Activated CD4-positive, alpha-beta T cell treated with anti-CD3 and anti-CD28 coated beads for 4 hours (primary cell): ENCODE data around the gene PQBP1.
"Not testable (repeated sequence)": the region's sequence is repeated elsewhere in the genome, so short reads cannot be mapped to it uniquely, and the experiment has no call there.

Source experiments
- DNase-seq, 2 donors: peaks; one replicate each; pipeline ENCODE4 v3.0.0-alpha.2; 2020

The PQBP1 gene

GRCh38 chrX:48897625-48898306, at the start of gene PQBP1, which contains the start of gene TIMM17B:
Gene PQBP1 (plus strand): TSS chrX:48897930. CDS start chrX:48898510, 580 bp downstream.
Gene TIMM17B (minus strand): TSS chrX:48897768. CDS start chrX:48897749, 19 bp downstream.
- DNase-seq: peak; percentile 83

GRCh38 chrX:48848847-48849246, 48.9 kb upstream of the PQBP1 start:
- DNase-seq: no peak

- DNase-seq: no peak
Observed at GRCh38 chrX:48852857-48853256, 44.9 kb upstream of the PQBP1 start.

- DNase-seq: not testable (repeated sequence)
Observed at GRCh38 chrX:48853494-48853893, 44.2 kb upstream of the PQBP1 start.

GRCh38 chrX:48854121-48854804, 43.5 kb upstream of the PQBP1 start:
- DNase-seq: not testable (repeated sequence)

- no peak for DNase-seq
Observed at GRCh38 chrX:48854898-48855297, 42.8 kb upstream of the PQBP1 start.

- no peak for DNase-seq
Observed at GRCh38 chrX:48864210-48864609, 33.5 kb upstream of the PQBP1 start.

- DNase-seq: not testable (repeated sequence)
Observed at GRCh38 chrX:48872017-48872416, 25.7 kb upstream of the PQBP1 start.

- not testable (repeated sequence) for DNase-seq
Observed at GRCh38 chrX:48876944-48877343, 20.8 kb upstream of the PQBP1 start.

GRCh38 chrX:48883729-48884128, 14.0 kb upstream of the PQBP1 start:
- DNase-seq: no peak

- not testable (repeated sequence) for DNase-seq
Observed at GRCh38 chrX:48886586-48886985, 11.1 kb upstream of the PQBP1 start.

- no peak for DNase-seq
Observed at GRCh38 chrX:48890296-48890925, 7.3 kb upstream of the PQBP1 start.

- DNase-seq: no peak
Observed at GRCh38 chrX:48890934-48891401, 6.8 kb upstream of the PQBP1 start.

GRCh38 chrX:48891402-48892288, 6.1 kb upstream of the PQBP1 start:
- peak; percentile 70 to 72 for DNase-seq

- no peak for DNase-seq
Observed at GRCh38 chrX:48892896-48893295, 4.8 kb upstream of the PQBP1 start.

GRCh38 chrX:48893556-48894348, 4.0 kb upstream of the PQBP1 start:
- DNase-seq: no peak

- DNase-seq: no peak
Observed at GRCh38 chrX:48894891-48895290, 2.8 kb upstream of the PQBP1 start.

GRCh38 chrX:48896611-48897011, 1.1 kb upstream of the PQBP1 start:
- DNase-seq: no peak

GRCh38 chrX:48897157-48897624, 539 bp upstream of the PQBP1 start:
- peak; percentile 56 to 60 for DNase-seq

- no peak for DNase-seq
Observed at GRCh38 chrX:48899078-48899410, 1.3 kb downstream of the PQBP1 start.

- no peak for DNase-seq
Observed at GRCh38 chrX:48901069-48901468, 3.3 kb downstream of the PQBP1 start.

- no peak for DNase-seq
Observed at GRCh38 chrX:48902135-48902534, 4.4 kb downstream of the PQBP1 start.
